Caco-2 (cell line): ENCODE data around the gene KDM6A. TPM values are rescaled to one million over a fixed set of nuclear protein-coding genes. Genes with fewer than 3 reads are reported as not detected.

Experiments
- BruUV-seq: library from RNA; stranded (reverse); fragments of 400-500 nt; replicated peaks from 2 replicates; lab custom pipeline; 2021; lab: Mats Ljungman, UMichigan
- CTCF ChIA-PET: fragments of 300-600 bp; sonication (Branson Sonifier 250); formaldehyde crosslinking; loops from one replicate; lab custom pipeline; 2022; ENCODE audit warnings: antibody characterized with exemption; lab: Charles Lee
- POLR2A ChIA-PET: fragments of 300-600 bp; sonication (Branson Sonifier 250); formaldehyde crosslinking; loops from one replicate; lab custom pipeline; 2022; ENCODE audit warnings: antibody characterized with exemption; lab: Charles Lee
- DNase-seq, 2 experiments: peaks; one replicate each; pipeline versions ENCODE4 v3.0.0 to v3.0.0-alpha.2; 2020 to 2022
- H3K27me3 ChIP-seq: replicated peaks from 2 replicates; pipeline ENCODE4 v1.6.0; 2011; ENCODE audit warnings: low read length; ENCODE audit not compliant: control insufficient read depth, insufficient read depth
- H3K36me3 ChIP-seq: 2 replicates; pipeline ENCODE4 v1.5.1; 2011; ENCODE audit warnings: low read length; ENCODE audit not compliant: control insufficient read depth, insufficient read depth
- H3K4me1 ChIP-seq: fragments of 250-450 bp; sonication (Bioruptor Pico); 2 replicates; pipeline ENCODE4 v1.5.1; 2020; ENCODE audit warnings: mild to moderate bottlenecking
- H3K4me3 ChIP-seq: 2 replicates; pipeline ENCODE4 v1.5.1; 2011; ENCODE audit warnings: low read depth, mild to moderate bottlenecking, control low read depth, low read length
- H3K9me3 ChIP-seq: fragments of 250-450 bp; sonication (Bioruptor Pico); 2 replicates; pipeline ENCODE4 v1.5.1; 2020; ENCODE audit warnings: mild to moderate bottlenecking, moderate library complexity
- H3K27ac Mint-ChIP-seq: one replicate; pipeline ENCODE4 v1.8.0; 2022; ENCODE audit warnings: mixed read lengths; ENCODE audit not compliant: unreplicated experiment
- H3K27me3 Mint-ChIP-seq: one replicate; pipeline ENCODE4 v1.8.0; 2022; ENCODE audit warnings: mixed read lengths; ENCODE audit not compliant: insufficient read depth, unreplicated experiment
- H3K36me3 Mint-ChIP-seq: one replicate; pipeline ENCODE4 v1.8.0; 2022; ENCODE audit warnings: mild to moderate bottlenecking, mixed read lengths; ENCODE audit not compliant: insufficient read depth, unreplicated experiment
- H3K4me1 Mint-ChIP-seq: one replicate; pipeline ENCODE4 v1.8.0; 2022; ENCODE audit warnings: low read depth, mixed read lengths; ENCODE audit not compliant: unreplicated experiment
- H3K4me3 Mint-ChIP-seq: one replicate; pipeline ENCODE4 v1.8.0; 2022; ENCODE audit warnings: mild to moderate bottlenecking, moderate library complexity, mixed read lengths; ENCODE audit not compliant: unreplicated experiment
- H3K9me3 Mint-ChIP-seq: one replicate; pipeline ENCODE4 v1.8.0; 2022; ENCODE audit warnings: mixed read lengths; ENCODE audit not compliant: unreplicated experiment
- CTCF ChIP-seq, 2 experiments: fragments of 200-600 bp in 1 of 2; IDR thresholded peaks; 1 replicate in 1 of 2; 2 replicates in 1 of 2; pipeline versions ENCODE4 v1.5.1 to v1.8.0; 2011 to 2022; ENCODE audit warnings: antibody characterized with exemption in 1 of 2, control low read depth in 1 of 2, inconsistent platforms in 1 of 2, low read depth in 1 of 2, low read length in 1 of 2, mild to moderate bottlenecking in 1 of 2, moderate library complexity in 1 of 2; ENCODE audit not compliant: insufficient read depth in 1 of 2, severe bottlenecking in 1 of 2, unreplicated experiment in 1 of 2
- intact Hi-C: fragments of 100-400 bp; cut with micrococcal nuclease; formaldehyde crosslinking; loops from one replicate; pipeline ENCODE4 v1.10.0; 2022; ENCODE audit not compliant: unreplicated experiment
- total RNA-seq: library from RNA; stranded (reverse); gene quantifications from 2 replicates; pipeline ENCODE4 v1.2.3, GENCODE V29; 2022

KDM6A gene
- total RNA-seq, 1 experiment from 2014 or later = 34.2 TPM

DNA sequence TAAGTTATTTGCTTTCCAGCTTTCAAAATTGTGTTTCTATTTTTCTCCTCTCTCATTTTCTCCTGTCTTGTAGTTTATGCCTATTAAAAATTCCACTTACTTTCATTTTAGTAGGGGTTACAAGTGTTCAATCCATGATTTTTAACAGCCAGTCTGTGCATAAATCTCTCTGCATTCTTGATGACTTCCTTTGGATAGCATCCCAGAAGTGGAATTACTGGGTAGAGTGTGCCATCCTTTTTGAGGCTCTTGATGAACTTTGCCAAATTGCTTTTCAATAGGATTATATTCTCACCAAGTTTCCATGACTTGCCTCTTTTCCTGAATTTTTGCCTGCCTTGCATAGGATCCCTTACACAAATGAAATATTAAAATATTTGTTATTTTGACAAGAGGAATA is 269.2 kb downstream of the KDM6A start:
- Histone ChIP-seq H3K4me1 (no peaks in the 10 kb centered on the region), H3K27me3 (no peaks in the 10 kb centered on the region), H3K36me3 (no peaks in the 10 kb centered on the region), H3K4me3 (no peak overlapping the region), H3K9me3 (no peaks in the 10 kb centered on the region)
- Mint-ChIP-seq H3K27me3 (no peaks in the 10 kb centered on the region), H3K36me3 (no peaks in the 10 kb centered on the region), H3K4me1 (no peaks in the 10 kb centered on the region), H3K4me3 (no peak overlapping the region), H3K27ac (no peak overlapping the region), H3K9me3 (no peaks in the 10 kb centered on the region)
- intact Hi-C loops = no loop called here
- TF ChIP-seq CTCF (IDR thresholded peaks at IDR 0.05; ENCODE audit: insufficient read depth in 1 of 2, low read depth in 1 of 2, low read length in 1 of 2, severe bottlenecking in 1 of 2, unreplicated experiment in 1 of 2) = no peak
- ChIA-PET POLR2A (no interaction called here), CTCF (no interaction called here)
- no peak for DNase-seq
- BruUV-seq = no TSS peak

- no TSS peak for BruUV-seq
- Mint-ChIP-seq H3K27ac (no peak overlapping the region), H3K9me3 (no peaks in the 10 kb centered on the region), H3K36me3 (no peaks in the 10 kb centered on the region), H3K4me1 (no peaks in the 10 kb centered on the region), H3K4me3 (no peak overlapping the region), H3K27me3 (no peaks in the 10 kb centered on the region)
- no peaks in the 10 kb centered on the region for H3K4me1 ChIP-seq
- no peaks in the 10 kb centered on the region for H3K9me3 ChIP-seq
- POLR2A ChIA-PET = no interaction called here
- CTCF ChIA-PET = no interaction called here
- TF ChIP-seq CTCF (IDR thresholded peaks at IDR 0.05; ENCODE audit: insufficient read depth in 1 of 2, low read depth in 1 of 2, low read length in 1 of 2, severe bottlenecking in 1 of 2, unreplicated experiment in 1 of 2) = no peak
- H3K36me3 ChIP-seq = no peaks in the 10 kb centered on the region
- no peak for DNase-seq
- H3K27me3 ChIP-seq = no peaks in the 10 kb centered on the region
- H3K4me3 ChIP-seq = no peak overlapping the region
- intact Hi-C loops = no loop called here
Measured at GRCh38 chrX:45143455-45143854, 270.5 kb downstream of the KDM6A start.

DNA sequence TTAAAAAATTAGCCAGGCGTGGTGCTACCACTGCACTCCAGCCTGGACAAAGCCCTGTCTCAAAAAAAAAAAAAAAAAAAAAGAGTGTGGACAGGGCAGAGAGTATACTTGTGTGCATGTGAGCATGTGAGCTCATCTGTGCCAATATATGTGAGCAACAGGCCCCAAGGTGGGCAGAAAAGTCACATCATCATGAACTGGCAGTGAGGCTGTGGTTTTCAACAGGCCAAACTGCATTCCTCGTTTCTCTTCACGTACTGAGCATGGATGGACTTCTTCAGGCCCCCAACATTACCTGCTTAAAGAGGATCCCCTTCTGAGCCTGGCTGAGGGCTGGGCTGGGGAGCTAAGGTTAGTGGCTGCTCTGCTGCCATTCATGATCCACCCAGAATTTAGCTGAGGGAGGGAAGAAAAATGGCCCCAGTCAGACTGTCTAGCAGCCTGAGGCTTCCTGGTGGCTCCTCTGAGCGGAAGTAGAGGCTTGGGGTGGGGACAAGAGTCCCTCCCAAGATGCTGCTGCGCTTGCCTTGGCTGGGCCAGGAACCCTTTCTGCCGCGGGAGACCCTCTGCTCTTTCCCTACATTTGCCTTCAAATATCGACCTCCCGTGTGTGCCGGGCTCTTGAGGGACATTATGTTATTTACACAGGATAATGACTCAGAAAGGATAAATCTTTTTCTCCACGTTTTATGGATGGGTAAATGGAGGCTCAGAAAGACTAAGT is 272.7 kb downstream of the KDM6A start:
- POLR2A ChIA-PET = no interaction called here
- Mint-ChIP-seq H3K36me3 (no peaks in the 10 kb centered on the region), H3K27ac (no peak overlapping the region), H3K4me3 (no peak overlapping the region), H3K27me3 (no peaks in the 10 kb centered on the region), H3K4me1 (no peaks in the 10 kb centered on the region), H3K9me3 (no peaks in the 10 kb centered on the region)
- no peak for TF ChIP-seq CTCF (IDR thresholded peaks at IDR 0.05; ENCODE audit: insufficient read depth in 1 of 2, low read depth in 1 of 2, low read length in 1 of 2, severe bottlenecking in 1 of 2, unreplicated experiment in 1 of 2)
- H3K9me3 ChIP-seq = no peaks in the 10 kb centered on the region
- no TSS peak for BruUV-seq
- H3K4me3 ChIP-seq = no peak overlapping the region
- intact Hi-C loops = no loop called here
- no peaks in the 10 kb centered on the region for H3K4me1 ChIP-seq
- H3K27me3 ChIP-seq = no peaks in the 10 kb centered on the region
- no peak for DNase-seq
- H3K36me3 ChIP-seq = no peaks in the 10 kb centered on the region
- CTCF ChIA-PET = no interaction called here
